ENCODE measurements around the gene GRM4.

GRM4 gene

DNA sequence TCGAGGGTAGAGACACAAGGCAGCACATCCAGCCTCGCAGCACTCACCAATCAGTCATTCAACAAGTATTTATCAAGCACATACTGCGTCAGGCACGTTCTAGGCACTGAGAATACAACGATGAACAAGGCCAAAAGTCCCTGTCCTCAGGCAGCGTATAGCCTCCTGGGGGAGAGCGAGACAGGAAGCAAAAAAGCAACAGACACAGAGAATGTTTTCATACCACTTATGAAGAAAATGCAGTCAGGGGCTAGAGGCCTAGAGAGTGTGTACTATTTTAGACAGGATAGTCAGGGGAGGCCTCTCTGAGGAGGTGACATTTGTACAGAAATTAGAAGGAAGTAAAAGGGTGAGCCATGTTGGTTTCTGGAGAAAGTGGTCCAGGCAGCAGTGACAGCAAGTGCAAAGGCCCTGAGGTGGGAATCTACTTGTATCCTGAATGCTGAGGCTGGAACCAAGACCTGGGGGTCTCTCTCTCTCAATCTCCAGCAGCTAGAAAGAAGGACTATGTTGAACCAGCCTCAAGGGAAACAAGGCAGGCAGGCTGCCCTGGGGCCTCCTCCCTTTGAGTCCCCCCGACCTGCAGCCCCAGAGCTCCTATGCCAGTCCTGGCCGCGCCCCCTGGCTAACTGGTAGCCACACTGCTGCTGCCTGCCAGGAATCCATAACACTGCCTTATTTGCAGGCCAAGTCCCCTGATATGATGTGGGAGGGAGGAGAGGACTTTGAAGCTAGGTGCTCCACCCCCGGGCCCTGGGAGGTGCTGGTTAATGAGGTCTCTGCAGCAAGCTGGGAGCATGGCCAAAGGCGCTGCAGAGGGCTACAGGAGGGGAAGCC, 151.2 kb downstream of the GRM4 start:
- DNase-seq (ENCODE audit: low read depth) = no peak

DNA sequence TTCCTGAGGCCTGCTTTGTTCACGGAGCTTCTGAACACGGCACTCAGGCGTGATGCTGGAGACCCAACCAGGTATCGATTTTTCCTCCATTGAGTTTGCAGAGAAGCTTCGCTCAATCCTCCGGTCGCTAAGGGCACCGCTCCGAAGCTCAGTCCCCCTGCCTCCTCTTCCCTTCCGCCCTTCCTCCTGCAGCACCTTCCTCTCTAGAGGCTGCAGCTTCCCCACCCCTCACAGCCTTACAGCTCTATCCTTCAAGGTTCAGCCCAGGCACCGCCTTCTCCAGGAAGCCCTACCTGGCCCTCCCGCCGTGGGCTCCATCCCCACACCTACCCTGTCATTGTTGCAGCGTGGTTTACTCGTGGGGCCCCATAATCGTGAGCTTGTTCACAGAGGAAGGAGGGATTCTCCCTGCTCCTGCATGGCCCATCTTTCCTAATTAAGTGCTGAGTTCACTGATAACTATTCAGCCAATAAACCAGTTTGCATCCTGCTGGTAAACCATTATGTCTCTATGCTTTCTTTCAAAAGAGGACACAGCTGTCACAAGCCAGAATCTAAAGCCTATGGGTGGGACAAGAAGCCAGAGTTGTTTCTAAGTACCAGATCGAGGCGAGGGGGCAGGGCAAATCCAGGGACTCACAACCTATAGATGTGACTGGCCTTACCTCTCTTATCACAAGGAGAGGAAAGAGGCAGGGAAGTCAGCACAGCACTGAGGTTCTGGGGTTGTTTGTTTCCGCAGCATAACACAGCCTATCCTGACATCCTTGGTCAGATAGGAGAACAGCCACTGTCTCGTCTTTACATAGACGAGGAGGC, 152.0 kb downstream of the GRM4 start:
- DNase-seq (ENCODE audit: low read depth) = no peak

DNA sequence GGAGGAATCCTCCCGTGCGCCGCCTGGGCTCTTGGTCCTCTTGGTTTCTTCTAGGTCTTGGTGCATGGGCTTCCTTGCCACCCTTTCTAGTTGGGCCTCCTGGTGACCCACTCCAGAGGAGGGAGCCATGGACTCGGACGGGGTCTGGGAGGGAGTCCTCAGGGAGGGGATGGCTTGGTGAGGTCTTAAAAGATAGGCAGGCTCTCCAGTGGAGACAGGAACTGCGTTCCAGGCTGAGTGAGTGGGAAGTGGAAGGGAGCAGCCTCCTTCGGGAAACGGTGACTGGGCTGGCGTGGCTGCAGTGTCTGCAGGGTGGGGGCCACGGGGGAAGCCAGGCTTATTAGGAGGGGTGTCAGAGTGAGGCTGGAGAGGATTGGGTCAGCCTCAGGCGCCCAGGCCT, 152.8 kb downstream of the GRM4 start:
- no peak for DNase-seq (ENCODE audit: low read depth)

DNA sequence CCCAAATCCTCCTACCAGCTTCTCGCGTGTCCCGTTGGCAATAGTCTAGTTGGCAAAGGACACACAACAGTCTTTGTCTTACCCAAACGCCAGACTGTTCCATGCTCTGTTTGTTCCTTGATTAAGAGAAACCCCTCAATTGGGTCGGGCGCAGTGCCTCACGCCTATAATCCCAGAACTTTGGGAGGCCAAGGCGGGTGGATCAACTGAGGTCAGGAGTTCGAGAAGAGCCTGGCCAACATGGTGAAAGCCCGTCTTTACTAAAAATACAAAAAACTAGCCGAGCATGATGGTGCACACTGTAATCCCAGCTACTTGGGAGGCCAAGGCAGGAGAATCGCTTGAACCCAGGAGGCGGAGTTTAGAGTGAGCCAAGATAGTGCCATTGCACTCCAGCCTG, 153.7 kb downstream of the GRM4 start:
- DNase-seq (ENCODE audit: low read depth) = no peak

DNA sequence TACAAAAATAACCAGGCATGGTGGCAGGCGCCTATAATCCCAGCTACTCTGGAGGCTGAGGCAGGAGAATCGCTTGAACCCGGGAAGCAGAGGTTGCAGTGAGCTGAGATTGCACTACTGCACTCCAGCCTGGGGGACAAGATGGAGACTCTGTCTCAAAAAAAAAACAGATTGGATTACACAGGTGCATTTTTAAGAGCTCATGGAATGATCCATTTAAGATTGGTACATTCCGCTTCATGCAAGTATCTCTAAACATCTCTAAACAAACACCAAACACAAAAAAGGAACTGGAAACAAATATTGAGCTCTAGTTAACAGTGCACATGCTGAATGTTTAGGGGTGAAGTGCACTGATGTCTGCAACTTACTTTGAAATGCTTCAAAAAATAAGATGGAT, 154.3 kb downstream of the GRM4 start:
- no peak for DNase-seq (ENCODE audit: low read depth)

DNA sequence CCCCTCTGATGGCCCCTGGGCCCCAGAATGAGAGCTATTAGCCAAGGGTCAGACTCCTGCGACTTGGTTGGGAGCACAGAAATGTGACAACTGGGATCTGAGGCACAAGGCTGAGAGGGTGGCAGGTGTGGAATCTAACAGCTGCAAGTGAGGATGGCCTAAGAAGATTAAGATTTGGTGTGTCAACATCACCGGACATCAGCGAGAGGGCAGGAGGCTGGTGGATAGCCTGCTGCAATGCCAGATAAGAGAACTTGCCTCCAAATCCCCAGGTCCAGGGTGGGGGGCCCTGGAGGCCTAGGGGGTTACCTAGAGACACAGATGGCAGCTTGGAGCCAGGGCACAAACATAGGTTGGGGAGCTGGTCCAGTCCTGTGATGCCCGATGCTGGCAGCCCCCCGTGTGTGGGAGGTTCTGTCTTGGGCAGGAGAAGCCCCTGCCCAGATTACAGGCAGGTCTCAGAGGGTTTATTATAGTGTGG, 155.8 kb downstream of the GRM4 start:
- DNase-seq (ENCODE audit: low read depth) = no peak

DNA sequence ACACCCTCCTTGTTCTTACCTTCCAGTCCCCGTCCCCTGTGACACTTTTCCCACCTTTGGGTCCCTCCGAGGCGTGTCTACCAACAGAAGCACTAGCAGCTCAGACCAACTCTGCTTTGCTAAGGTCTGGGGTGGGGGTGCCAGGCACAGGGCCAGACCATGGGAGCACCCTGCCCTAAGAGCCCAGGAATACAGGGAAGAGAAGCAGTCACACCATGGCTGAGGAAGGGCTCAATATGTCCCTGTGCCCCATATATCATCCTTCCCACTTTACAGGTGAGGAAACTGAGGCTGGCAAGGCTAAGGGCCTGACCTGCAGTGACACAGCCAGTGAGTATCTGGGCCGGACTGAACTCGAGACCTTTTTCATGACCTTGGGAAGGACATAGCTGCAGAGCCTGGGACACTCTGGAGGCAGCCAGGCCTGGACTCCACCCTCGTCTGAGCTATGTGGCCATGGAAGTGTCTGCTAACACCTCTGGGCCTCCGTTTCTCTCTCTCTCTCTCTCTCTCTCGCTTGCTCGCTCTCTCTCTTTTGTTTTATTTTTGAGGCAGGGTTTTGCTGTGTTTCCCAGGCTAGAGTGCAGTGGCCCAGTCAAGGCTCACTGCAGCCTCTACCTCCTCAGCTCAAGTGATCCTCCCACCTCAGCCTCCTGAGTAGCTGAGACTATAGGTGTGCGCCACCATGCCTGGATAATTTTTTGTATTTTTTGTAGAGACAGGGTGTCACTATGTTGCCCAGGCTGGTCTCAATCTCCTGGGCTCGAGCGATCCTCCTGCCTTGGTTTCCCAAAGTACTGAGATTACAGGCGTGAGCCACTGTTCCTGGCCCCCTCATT, 156.7 kb downstream of the GRM4 start:
- DNase-seq (ENCODE audit: low read depth) = no peak

DNA sequence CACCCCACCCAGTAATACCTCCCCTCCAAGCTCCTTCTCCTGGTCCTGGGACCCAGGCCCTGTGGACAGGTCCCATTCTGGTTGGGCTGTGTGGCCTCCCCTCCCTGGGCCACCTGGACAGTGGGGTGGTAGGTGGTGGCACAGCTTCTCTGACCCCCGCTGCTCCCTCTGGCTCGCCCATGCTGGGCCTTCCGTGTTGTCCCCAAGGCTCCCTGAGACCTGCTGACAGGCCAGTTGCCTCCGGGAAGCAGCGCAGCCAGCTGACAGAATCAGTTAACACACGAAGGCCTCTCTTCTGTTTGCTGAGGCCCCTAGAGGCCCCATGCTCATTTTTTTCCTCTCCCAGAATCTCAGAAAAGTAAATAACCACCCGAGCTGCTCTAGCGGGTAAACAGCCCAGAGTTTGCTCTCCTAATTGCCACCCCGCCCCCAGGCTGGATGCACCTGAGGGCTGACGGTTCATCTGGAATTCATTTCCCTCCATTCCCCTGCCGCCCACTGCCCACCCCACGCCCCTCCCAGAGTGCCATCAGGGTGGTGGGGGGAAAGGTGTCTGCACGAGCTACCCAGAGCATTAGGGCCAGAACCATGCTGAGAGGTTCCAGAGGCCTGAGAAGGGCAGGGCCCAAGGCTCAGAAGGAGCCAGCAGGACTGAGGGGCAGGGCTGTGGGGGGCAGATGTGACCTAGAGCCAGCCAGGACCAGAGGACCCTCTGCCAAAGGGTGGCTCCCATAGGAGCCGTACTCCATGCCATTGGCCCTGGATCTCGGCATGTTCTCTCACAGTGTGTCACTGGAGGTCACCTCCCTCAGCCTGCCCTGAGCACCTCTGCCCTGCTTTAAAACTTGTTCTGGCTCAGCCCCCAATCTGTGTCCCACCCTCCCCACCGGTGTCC, 157.5 kb downstream of the GRM4 start:
- no peak for DNase-seq (ENCODE audit: low read depth)

DNA sequence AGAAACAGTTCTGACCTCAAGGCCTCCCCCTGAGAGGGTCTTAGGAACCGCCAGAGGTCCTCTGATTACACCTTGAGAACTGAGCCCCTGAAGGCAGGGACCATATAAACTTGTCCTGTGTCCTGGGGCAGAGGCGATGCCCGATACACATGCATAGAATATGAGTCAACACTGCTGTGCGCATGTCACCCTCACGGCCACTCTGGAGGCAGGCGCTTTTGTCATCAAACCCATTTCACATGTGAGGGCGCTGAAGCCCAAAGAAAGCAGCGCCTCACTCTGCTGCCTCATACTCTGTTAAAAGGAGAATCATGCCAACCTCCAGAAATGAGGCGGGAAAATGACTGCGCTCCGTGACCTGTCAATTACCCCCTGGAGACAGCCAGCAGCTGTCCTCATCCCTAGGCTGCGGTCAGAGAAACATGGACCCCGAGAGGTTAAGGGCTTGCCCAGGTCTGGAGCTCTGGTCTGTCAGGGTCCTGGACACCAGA, 158.3 kb downstream of the GRM4 start:
- DNase-seq (ENCODE audit: low read depth) = no peak

DNA sequence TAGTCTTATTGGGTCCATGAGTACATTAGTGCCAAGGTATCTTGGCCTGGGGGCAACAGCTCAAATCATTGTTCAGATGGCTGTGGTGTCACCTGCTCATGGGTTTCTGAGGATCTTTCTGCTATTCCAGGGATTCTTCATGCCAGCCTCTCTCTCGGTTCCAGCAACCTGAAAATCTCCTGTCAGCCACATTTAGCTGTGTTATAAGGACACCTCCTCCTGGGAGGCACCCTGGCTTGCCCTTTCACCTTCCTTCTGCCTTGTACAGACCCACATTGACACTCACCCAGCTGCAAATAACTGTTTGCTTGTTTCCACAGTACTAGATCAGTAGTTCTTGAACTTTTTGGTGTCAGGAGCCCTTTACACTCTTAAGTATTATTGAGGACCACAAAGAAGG, 159.9 kb downstream of the GRM4 start:
- DNase-seq (ENCODE audit: low read depth) = no peak

DNA sequence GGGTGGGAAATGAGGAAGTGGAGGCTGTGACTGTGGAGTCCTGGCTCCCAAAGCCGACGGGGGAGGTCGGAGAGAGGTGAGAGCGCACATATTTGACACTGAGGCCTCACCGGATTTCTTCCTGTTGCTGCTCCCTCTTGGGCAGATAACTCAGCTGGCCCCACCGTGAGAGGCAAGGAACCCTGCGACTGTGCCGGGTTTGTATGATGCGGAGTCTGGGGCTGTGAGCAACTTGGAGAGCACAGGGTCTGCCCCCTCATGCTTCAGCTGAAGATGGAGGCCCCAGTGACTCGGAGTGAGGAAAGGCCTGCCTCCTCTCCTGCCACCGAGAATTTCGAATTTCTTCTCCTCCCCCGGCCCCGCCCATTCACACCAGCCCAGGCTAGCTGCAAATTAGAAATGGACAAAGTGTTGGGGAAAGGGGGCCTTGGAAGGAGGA, 160.6 kb downstream of the GRM4 start:
- no peak for DNase-seq (ENCODE audit: low read depth)

DNA sequence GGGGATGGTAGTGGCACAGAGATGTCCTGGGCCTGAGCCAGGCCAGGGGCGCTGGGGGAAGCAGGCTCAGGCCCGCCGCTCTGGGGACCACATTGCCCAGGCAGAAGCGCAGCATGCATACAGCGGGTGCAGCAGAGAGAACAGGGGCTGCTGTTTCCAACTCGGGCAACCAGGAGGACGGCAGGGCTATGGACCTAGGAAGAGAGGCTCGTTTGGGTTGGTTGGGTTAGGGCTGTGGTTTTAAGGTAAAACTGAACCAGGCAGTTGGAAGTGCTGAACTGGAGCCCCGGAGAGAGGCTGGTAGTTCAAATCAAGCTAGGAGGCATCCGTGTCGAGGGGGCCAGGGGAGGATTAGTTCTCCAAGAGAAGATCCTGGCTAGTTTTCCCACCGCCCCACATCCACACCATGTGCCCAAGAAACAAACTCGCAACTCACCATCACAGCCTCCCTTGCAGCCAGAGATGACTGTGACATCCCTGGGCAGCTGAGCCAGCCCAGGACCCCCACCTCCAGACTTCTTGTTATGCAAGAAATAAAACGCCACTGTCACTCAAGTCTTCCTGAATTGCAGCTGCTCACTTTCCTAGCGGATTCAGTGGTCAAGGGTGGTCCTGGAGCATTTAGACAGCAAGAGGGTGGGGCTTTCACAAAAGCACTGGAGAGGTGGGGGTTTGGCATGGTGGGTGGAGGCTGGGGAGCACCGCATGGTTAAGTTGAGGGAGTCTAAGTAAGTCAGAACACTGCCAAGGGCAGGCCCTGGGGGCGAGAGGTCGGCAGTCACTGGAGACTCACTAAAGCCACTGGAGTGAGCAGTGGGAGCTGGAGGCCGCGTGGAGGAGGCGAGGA, 161.2 kb downstream of the GRM4 start:
- no peak for DNase-seq (ENCODE audit: low read depth)

DNA sequence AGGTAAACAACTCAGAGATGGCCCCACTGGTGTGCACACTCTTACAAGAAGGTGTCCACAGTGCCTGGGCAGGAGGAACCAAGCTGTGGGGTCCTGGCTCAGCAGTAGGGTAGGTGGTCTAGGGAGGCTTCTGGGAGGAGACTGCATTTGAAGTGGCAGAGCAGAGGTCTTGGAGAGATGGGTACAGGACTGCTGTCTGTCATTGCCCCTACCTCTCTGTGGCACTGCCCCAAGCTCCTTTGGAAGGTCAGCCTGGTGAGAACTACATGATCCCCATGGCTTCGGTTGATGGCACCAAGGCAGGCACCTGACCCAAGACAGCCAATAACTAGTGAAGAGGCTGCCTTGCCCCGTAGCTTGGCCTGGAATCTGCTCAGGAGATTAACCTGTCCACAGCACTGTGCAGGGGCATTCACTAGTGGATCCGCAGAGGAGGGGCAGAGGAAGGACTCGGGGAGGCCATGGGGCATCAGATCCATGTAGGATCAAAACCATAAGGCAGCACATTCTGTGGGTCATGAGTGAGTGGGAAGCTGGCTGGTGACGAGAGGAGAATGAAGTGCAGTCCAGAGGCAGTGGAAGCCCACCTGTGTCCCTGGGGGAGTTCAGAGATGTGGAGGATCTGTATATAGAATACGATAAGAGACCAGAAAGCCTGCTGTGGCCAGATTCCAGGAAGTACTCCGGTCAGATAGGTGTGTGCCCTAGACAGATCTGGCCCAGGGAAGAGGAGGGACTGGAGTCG, 162.0 kb downstream of the GRM4 start:
- no peak for DNase-seq (ENCODE audit: low read depth)

DNA sequence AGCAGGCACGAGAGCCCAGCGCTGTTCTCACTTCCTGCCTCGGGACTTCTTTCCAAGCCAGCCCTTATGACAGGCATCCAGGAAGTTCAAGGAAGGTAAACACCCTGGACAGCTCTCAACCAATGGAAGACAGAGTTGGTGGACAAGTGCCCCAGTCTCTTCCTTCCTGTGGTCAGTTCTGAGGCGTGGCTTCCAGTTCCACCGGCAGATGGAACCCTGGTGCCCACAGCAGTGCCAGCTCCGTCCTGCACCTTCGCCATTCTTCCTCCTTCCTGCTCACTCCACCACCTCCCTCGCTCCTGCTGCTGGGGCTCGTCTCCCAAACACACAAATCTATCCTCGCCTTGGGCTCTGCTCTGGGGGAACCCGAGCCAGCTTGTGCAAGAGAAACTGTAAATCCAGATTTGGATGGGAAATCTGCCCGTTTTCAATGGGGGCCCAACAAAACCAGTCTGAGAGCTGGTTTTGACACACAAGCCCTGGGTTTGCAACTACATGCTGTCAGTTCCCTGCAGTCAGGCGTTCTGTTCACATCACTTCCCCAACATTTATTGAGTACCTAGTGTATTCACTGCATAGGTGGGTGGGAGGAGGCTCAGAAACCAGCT, 162.7 kb downstream of the GRM4 start:
- DNase-seq (ENCODE audit: low read depth) = no peak

DNA sequence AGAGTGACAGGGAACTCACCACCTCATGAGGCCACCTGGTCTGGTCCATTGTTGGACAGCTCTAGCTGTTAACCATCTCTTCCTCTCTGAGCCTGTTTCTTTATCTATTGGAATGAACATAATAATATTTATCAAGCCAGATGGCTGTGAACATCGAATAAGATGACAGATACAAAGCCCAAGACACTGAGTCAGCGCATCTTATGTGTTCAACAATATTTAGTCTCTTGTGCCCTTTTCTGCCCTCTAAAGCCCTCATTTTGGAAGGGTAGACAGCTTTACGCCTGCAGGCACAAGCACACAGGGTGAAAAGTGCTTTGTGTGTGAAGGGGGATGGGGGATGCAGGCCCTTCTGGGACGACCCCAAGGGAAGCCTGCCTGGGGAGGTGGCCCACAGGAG, 164.0 kb downstream of the GRM4 start:
- no peak for DNase-seq (ENCODE audit: low read depth)

DNA sequence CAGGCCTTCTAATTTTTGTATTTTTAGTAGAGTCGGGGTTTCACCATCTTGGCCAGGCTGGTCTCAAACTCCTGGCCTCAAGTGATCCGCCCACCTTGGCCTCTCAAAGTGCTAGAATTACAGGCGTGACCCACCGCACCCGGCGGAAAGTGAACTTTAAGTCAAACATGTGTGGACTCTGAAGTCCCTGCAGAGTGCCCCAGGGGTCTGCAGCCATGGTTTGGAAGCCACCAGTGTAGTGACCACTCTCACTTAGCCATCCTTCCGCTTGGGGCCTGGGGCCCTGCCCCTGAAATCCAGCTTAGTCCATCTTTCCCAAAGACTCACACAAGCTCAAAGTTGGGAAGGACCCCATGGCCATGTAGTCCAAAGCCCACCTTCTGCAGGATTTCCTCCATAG, 164.5 kb downstream of the GRM4 start:
- no peak for DNase-seq (ENCODE audit: low read depth)

DNA sequence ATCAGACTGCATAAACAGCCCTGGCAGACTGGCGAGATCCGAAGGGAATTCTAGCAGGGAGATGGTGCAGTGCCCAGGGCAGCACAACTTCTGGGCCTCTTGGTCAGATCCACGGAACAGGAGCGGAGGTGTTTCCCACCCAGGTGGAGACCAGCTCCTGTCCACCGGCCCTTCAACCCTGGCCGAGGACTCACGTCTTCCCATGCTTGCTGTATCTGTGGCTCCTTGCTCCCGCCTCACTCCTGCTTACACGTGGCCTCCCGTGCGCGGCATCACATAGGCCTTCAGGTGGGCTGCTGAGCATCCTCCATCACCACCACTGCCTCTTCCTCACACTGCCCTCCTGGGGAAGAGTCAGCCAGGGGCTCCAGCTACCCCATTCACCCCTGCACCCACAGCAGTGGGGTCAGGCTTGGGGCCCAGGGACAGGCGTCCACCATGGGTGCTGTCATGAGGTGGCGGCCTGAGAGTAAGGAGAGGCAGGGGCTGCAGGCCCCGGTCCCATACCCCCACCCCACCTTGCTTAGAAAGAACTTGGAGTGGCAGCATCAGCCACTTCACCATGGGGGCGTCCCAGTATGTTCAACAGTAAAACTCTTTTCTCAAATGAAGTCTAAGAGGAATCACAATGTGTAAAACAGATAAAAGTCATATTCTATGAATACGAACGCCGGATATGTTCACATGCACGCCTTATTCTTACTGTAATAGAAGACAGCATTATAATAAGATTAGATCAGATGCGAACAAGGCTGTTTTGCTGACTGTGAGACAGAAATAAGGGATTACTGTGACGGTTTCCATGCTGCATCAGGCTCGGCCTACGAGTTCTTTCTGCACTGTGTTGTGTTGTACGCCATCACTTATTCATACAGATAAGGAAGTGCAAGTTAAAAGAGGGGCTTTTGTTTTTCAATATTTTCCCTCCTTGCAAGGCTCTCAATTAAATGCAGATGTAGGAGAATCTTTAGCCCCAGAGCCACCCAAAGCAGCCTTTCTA, 165.4 kb downstream of the GRM4 start:
- DNase-seq (ENCODE audit: low read depth) = no peak

DNA sequence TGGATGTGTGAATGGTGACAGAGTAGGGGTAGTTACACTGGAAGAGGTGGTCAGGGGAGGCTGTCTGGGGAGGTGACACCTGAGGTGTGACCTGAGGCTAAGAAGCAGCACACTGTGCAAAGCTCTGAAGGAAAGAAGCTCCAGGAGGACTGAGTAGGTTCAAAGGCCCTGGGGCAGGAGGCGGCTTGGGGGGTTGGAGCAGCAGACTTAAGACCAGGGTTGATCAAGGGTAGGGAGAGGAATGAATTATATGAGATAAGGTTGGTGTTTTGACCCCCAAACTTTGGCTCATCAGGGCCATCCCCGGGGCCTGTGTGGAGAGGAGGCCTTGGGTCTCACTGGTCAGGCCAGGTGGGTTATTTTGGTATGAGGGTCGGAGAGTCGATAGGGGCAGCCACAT, 166.1 kb downstream of the GRM4 start:
- DNase-seq (ENCODE audit: low read depth) = no peak
